Lower leg skin (tissue), 3 donors: ENCODE data around the gene USB1.

ENCODE experiments used
- POLR2A ChIP-seq, 2 donors: fragments of 450-650 bp; IDR thresholded peaks; one replicate each; pipeline ENCODE4 v1.6.1; 2016 to 2017; ENCODE audit warnings: antibody characterized with exemption in 2 of 2, mild to moderate bottlenecking in 1 of 2, moderate library complexity in 1 of 2
- TF ChIP-seq, protein P1 (sequence below), 3 donors: fragments of 450-650 bp; IDR thresholded peaks; one replicate each; pipeline ENCODE4 v1.5.1; 2016; ENCODE audit warnings: antibody characterized with exemption in 3 of 3, mild to moderate bottlenecking in 3 of 3, moderate library complexity in 2 of 3

DNA sequence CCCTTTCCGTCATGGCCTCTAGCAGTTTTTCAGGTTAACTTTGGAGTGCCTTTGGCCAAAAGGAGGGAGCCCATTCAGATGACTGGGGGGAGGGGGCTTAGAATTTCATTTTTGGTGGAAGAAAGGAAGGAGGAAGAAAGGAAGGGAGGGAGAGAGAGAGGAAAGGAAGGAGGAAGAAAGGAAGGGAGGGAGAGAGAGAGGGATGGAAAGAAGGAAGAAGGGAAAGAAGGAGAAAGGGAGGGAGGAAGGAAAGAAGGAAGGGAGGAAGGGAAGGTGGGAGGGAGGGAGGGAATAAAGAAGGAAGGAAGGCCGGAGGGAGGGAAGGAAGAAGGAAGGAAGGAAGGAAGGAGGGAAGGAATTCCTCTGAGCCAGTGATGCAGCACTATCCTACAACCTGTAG is 50.1 kb downstream of the USB1 start:
- TF ChIP-seq, protein P1, sequence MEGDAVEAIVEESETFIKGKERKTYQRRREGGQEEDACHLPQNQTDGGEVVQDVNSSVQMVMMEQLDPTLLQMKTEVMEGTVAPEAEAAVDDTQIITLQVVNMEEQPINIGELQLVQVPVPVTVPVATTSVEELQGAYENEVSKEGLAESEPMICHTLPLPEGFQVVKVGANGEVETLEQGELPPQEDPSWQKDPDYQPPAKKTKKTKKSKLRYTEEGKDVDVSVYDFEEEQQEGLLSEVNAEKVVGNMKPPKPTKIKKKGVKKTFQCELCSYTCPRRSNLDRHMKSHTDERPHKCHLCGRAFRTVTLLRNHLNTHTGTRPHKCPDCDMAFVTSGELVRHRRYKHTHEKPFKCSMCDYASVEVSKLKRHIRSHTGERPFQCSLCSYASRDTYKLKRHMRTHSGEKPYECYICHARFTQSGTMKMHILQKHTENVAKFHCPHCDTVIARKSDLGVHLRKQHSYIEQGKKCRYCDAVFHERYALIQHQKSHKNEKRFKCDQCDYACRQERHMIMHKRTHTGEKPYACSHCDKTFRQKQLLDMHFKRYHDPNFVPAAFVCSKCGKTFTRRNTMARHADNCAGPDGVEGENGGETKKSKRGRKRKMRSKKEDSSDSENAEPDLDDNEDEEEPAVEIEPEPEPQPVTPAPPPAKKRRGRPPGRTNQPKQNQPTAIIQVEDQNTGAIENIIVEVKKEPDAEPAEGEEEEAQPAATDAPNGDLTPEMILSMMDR (IDR thresholded peaks at IDR 0.05): no peak
- TF ChIP-seq POLR2A (IDR thresholded peaks at IDR 0.05): no peak
